ENCODE measurements around the gene SERTAD4.

SERTAD4 gene

DNA sequence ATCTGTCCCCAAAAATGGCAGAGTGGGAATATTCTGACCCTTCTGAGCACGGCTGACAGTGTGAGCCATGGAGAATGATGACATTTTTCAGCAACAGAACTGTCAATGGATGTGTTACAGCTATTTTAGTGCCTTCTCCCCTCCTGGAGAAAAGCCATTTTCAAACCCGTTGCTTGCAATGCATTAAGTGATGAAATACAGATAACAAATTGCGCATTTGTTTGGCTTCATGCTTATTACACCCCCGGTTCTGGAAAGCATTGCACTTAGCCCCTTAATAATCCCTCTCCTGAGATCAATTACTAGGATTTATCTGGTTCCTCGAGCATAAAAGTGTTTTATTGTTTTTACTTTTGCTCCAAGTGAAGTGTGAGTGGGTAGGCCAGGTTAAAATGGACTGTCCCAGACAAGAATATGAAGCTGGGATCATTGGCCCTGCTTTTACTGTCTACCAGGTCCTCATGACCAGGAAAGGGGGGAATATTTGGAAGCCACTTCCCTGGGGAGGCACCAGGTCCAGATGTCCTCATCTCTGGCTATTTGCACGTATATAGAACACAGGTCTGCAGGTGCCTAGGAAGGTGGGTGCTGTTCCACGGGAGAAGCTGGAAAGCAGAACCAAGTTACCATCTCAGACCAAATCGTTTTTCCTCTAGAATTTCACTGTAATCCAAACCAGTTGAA lies 58.6 kb downstream of the SERTAD4 start:
- Histone ChIP-seq H3K4me3 (ENCODE audit: low read length) (no peak overlapping the region), H3K4me1 (ENCODE audit: insufficient read depth, low read length) (peaks cover 37% of the 10 kb centered on the region; the same call in 1 of the 2 replicates), H3K9me3 (ENCODE audit: insufficient read depth, low read depth, low read length) (no peaks in the 10 kb centered on the region), H3K27me3 (ENCODE audit: insufficient read depth, low read length) (peaks cover 37% of the 10 kb centered on the region), H3K27ac (ENCODE audit: low read depth, low read length) (no peak overlapping the region), H3K9ac (ENCODE audit: low read depth, low read length) (no peak overlapping the region), H3K36me3 (ENCODE audit: insufficient read depth, low read length) (no peaks in the 10 kb centered on the region)
- whole genome bisulfite sequencing: 67% methylated on average over 8 of the region's 8 CpGs

DNA sequence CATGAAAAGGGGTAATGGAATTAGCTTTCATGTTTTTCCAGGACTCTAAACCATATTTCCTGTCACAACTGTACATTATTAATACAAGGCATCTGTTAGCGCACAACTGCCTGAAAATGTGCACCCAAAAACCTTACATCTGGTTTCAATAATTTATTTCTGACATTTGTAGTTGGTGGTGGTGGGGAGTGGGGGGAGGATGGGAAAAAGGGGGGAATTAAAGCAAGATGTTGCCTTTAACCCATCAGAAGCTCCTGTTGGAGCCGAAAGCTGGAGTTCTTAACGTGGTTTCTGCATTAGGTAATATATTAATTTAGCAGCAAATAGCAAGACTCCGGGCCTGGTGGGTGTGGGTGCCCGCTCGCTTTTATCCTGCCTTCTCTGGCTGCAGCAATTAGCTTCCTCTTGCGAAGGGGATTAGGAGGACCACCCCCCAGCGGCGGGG lies 59.2 kb downstream of the SERTAD4 start:
- H3K36me3 ChIP-seq (ENCODE audit: insufficient read depth, low read length): no peaks in the 10 kb centered on the region
- 12% methylated on average over 9 of the region's 9 CpGs for WGBS
- H3K9ac ChIP-seq (ENCODE audit: low read depth, low read length): peak overlapping the region; percentile 75
- peaks cover 37% of the 10 kb centered on the region for H3K27me3 ChIP-seq (ENCODE audit: insufficient read depth, low read length)
- peak overlapping the region; percentile 57 for H3K4me3 ChIP-seq (ENCODE audit: low read length)
- no peaks in the 10 kb centered on the region for H3K9me3 ChIP-seq (ENCODE audit: insufficient read depth, low read depth, low read length)
- peaks cover 37% of the 10 kb centered on the region; the same call in 1 of the 2 replicates for H3K4me1 ChIP-seq (ENCODE audit: insufficient read depth, low read length)
- no peak overlapping the region for H3K27ac ChIP-seq (ENCODE audit: low read depth, low read length)

DNA sequence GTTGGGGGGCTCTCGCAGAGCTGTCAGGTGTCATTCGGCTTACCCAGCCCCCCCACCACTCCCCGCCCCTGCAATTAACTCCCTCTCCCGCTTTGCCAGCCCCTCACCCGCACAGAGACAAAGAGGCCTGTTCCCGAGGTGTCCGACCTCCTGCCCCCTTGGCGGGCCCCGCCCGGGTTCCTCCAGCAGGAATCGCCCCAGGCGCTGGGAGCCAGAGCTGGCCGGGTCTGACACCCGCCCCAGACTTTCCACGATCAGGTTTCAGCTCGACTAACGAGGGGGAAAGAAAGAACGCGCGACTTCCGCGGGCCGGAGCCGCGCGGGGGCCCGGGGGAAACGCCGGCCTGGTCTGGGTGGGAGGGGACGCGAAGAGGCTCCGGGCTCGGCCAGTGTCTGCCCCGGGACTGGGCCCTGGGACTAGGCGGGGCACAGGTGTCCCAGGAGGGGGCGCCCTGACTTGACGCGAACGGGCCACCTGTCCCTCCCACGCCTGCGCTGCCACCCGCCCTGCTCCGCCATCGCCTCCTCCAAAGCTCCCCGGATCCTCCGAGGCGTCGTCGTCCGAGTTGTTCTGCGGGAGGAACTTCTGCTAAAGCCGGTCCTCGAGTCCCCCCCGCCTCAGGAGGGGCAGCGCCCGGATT lies 59.8 kb downstream of the SERTAD4 start:
- Histone ChIP-seq H3K4me3 (ENCODE audit: low read length) (peak overlapping the region; percentile 57), H3K9me3 (ENCODE audit: insufficient read depth, low read depth, low read length) (no peaks in the 10 kb centered on the region), H3K4me1 (ENCODE audit: insufficient read depth, low read length) (peaks cover 37% of the 10 kb centered on the region; the same call in 1 of the 2 replicates), H3K27me3 (ENCODE audit: insufficient read depth, low read length) (peaks cover 37% of the 10 kb centered on the region), H3K9ac (ENCODE audit: low read depth, low read length) (peak overlapping the region; percentile 75), H3K27ac (ENCODE audit: low read depth, low read length) (peak overlapping the region; percentile 36), H3K36me3 (ENCODE audit: insufficient read depth, low read length) (no peaks in the 10 kb centered on the region)
- WGBS: 1% methylated on average over 56 of the region's 56 CpGs

DNA sequence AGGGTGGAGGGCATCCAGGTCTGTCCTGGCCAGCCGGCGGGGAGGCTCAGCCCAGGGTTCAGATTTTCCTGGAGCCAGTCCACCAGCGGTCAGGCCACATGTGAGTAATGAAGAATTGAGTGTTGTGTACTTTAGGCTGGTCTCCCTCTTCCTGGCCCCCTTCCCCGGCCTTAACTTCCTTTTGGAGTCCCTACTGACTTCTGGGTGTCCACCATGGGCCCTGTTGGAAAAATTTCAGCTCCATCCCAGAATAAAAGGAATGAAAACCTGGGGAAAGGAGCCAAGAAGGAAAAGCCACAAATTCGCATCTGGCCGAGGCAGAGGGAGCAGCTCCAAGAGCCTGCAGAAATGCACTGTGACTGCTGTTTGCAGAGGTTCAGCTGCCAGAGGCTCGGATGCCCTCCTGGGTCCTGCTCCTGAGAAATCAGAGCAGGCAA lies 60.6 kb downstream of the SERTAD4 start:
- Histone ChIP-seq H3K9ac (ENCODE audit: low read depth, low read length) (no peak overlapping the region), H3K9me3 (ENCODE audit: insufficient read depth, low read depth, low read length) (no peaks in the 10 kb centered on the region), H3K4me1 (ENCODE audit: insufficient read depth, low read length) (peaks cover 37% of the 10 kb centered on the region; the same call in 1 of the 2 replicates), H3K4me3 (ENCODE audit: low read length) (peak overlapping the region; percentile 57), H3K36me3 (ENCODE audit: insufficient read depth, low read length) (no peaks in the 10 kb centered on the region), H3K27ac (ENCODE audit: low read depth, low read length) (no peak overlapping the region), H3K27me3 (ENCODE audit: insufficient read depth, low read length) (peaks cover 37% of the 10 kb centered on the region)
- 70% methylated on average over 7 of the region's 7 CpGs for WGBS

DNA sequence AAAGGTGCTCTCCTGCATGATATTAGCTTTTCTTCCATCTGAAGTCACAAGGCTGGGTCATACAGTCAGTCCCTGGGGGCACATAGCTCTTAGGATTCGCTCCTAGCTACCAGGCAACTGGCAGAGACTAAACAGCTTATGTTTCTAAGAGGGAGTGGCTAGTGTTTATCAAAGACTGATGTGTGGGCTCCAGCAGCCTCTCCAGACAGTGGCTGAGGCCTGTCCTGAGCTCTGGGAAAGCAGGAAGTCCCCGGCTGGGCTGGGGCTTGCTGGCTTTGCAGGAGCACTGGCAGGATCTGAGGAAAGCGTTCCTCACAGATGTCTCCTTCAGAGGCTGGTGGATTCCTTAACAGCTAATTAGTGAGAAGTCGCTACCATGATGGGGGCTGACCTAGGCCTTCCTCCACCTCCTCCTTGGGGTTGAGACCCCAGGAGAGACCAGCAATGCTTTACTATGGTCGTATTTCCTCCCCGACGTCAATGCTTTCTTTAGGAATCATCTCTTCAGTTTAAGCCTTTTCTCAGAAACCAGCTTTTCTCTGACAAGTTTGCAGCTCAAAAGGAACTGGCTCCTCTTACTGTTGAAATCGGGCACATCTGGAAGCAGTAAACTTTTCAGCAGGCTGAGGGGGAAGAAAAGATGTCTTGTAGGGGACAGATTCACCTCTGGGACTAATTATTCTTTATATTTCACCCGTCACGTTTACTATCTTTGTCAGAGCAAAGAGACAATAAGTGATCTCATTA lies 62.6 kb downstream of the SERTAD4 start:
- no peaks in the 10 kb centered on the region for H3K36me3 ChIP-seq (ENCODE audit: insufficient read depth, low read length)
- no peak overlapping the region for H3K9ac ChIP-seq (ENCODE audit: low read depth, low read length)
- H3K9me3 ChIP-seq (ENCODE audit: insufficient read depth, low read depth, low read length): no peaks in the 10 kb centered on the region
- peaks cover 34% of the 10 kb centered on the region for H3K27me3 ChIP-seq (ENCODE audit: insufficient read depth, low read length)
- no peak overlapping the region for H3K27ac ChIP-seq (ENCODE audit: low read depth, low read length)
- 56% methylated on average over 10 of the region's 10 CpGs for WGBS
- no peak overlapping the region for H3K4me3 ChIP-seq (ENCODE audit: low read length)
- peaks cover 53% of the 10 kb centered on the region for H3K4me1 ChIP-seq (ENCODE audit: insufficient read depth, low read length)
